Activated CD4-positive, alpha-beta T cell treated with anti-CD3 and anti-CD28 coated beads, Interleukin-2, amount 10 ng/mL, durations not matched to agents 24 days and 14 days (primary cell): ENCODE measurements around the gene ANKMY2. TPM values are rescaled to one million over a fixed set of nuclear protein-coding genes. Genes with fewer than 3 reads are reported as not detected.
A peak's percentile ranks its signal among the peaks of the same experiment; 100 is the strongest.

ENCODE experiments used
- DNase-seq: peaks from one replicate; pipeline ENCODE4 v3.0.0; 2022
- H3K27ac Mint-ChIP-seq: one replicate; pipeline ENCODE4 v1.8.0; 2022; ENCODE audit warnings: mild to moderate bottlenecking, mixed read lengths
- H3K27me3 Mint-ChIP-seq: one replicate; pipeline ENCODE4 v1.8.0; 2022; ENCODE audit warnings: mixed read lengths
- H3K36me3 Mint-ChIP-seq: one replicate; pipeline ENCODE4 v1.8.0; 2022; ENCODE audit warnings: low read depth, mild to moderate bottlenecking, mixed read lengths
- H3K4me1 Mint-ChIP-seq: one replicate; pipeline ENCODE4 v1.8.0; 2021; ENCODE audit warnings: mixed read lengths
- H3K4me3 Mint-ChIP-seq: one replicate; pipeline ENCODE4 v1.8.0; 2022; ENCODE audit warnings: mild to moderate bottlenecking, moderate library complexity, mixed read lengths
- H3K9me3 Mint-ChIP-seq: one replicate; pipeline ENCODE4 v1.8.0; 2021; ENCODE audit warnings: mixed read lengths
- intact Hi-C: fragments of 100-400 bp; cut with micrococcal nuclease; formaldehyde crosslinking; loops from one replicate; pipeline ENCODE4 v1.15.1; 2023
- total RNA-seq: library from RNA; stranded (reverse); gene quantifications from 2 replicates; pipeline ENCODE4 v1.2.3, GENCODE V29; 2022

ANKMY2 gene
- total RNA-seq, 1 donor from 2014 or later, result 8.0 TPM

- Mint-ChIP-seq H3K27ac (no peak overlapping the region), H3K4me3 (no peak overlapping the region), H3K27me3 (peaks cover 7% of the 10 kb centered on the region), H3K9me3 (no peaks in the 10 kb centered on the region), H3K36me3 (no peaks in the 10 kb centered on the region), H3K4me1 (peaks cover 16% of the 10 kb centered on the region)
- intact Hi-C loops, result loop anchor here (1.0 kb wide), 1 partner anchor 486 kb away; no protein-coding TSS in a partner anchor
- no peak for DNase-seq
Measured at GRCh38 chr7:16564023-16564380, 81.6 kb downstream of the ANKMY2 start.

- H3K4me3 Mint-ChIP-seq, result peak overlapping the region; percentile 69
- H3K27me3 Mint-ChIP-seq, result peaks cover 7% of the 10 kb centered on the region
- DNase-seq, result peak; percentile 63
- H3K36me3 Mint-ChIP-seq, result no peaks in the 10 kb centered on the region
- H3K4me1 Mint-ChIP-seq, result peaks cover 16% of the 10 kb centered on the region
- H3K9me3 Mint-ChIP-seq, result no peaks in the 10 kb centered on the region
- peak overlapping the region; percentile 58 for H3K27ac Mint-ChIP-seq
- intact Hi-C loops, result loop anchor here (1.0 kb wide), 1 partner anchor 485 kb away; no protein-coding TSS in a partner anchor
Measured at GRCh38 chr7:16563281-16564022, 82.1 kb downstream of the ANKMY2 start.

- no peak overlapping the region for H3K4me3 Mint-ChIP-seq
- intact Hi-C loops, result no loop called here
- no peak overlapping the region for H3K27ac Mint-ChIP-seq
- H3K27me3 Mint-ChIP-seq, result peaks cover 7% of the 10 kb centered on the region
- H3K36me3 Mint-ChIP-seq, result no peaks in the 10 kb centered on the region
- no peaks in the 10 kb centered on the region for H3K9me3 Mint-ChIP-seq
- peaks cover 16% of the 10 kb centered on the region for H3K4me1 Mint-ChIP-seq
- no peak for DNase-seq
Measured at GRCh38 chr7:16562456-16563220, 82.9 kb downstream of the ANKMY2 start.

GRCh38 chr7:16561943-16562342 is 83.6 kb downstream of the ANKMY2 start:
- peaks cover 16% of the 10 kb centered on the region for H3K4me1 Mint-ChIP-seq

GRCh38 chr7:16559497-16560179 is 85.9 kb downstream of the ANKMY2 start:
- H3K27ac Mint-ChIP-seq, result no peak overlapping the region
- no peaks in the 10 kb centered on the region for H3K9me3 Mint-ChIP-seq
- no peak overlapping the region for H3K4me3 Mint-ChIP-seq
- no peaks in the 10 kb centered on the region for H3K36me3 Mint-ChIP-seq
- no peak for DNase-seq
- H3K4me1 Mint-ChIP-seq, result peaks cover 14% of the 10 kb centered on the region
- peaks cover 2% of the 10 kb centered on the region for H3K27me3 Mint-ChIP-seq
- intact Hi-C loops, result no loop called here

More at GRCh38 chr7:16561943-16562342, 83.6 kb downstream of the ANKMY2 start:
- Mint-ChIP-seq H3K27me3 (peaks cover 6% of the 10 kb centered on the region), H3K4me3 (no peak overlapping the region), H3K27ac (no peak overlapping the region), H3K9me3 (no peaks in the 10 kb centered on the region), H3K36me3 (no peaks in the 10 kb centered on the region)
- DNase-seq, result no peak
- intact Hi-C loops, result no loop called here

GRCh38 chr7:16558761-16559302 is 86.7 kb downstream of the ANKMY2 start:
- DNase-seq, result no peak
- no peaks in the 10 kb centered on the region for H3K36me3 Mint-ChIP-seq
- H3K4me3 Mint-ChIP-seq, result no peak overlapping the region
- intact Hi-C loops, result no loop called here
- H3K27me3 Mint-ChIP-seq, result peaks cover 2% of the 10 kb centered on the region
- H3K27ac Mint-ChIP-seq, result no peak overlapping the region
- H3K9me3 Mint-ChIP-seq, result no peaks in the 10 kb centered on the region
- peaks cover 6% of the 10 kb centered on the region for H3K4me1 Mint-ChIP-seq

- Mint-ChIP-seq H3K9me3 (no peaks in the 10 kb centered on the region), H3K4me1 (no peaks in the 10 kb centered on the region), H3K4me3 (no peak overlapping the region), H3K27me3 (peaks cover 2% of the 10 kb centered on the region), H3K27ac (no peak overlapping the region), H3K36me3 (no peaks in the 10 kb centered on the region)
- intact Hi-C loops, result no loop called here
- no peak for DNase-seq
Measured at GRCh38 chr7:16556359-16556758, 89.2 kb downstream of the ANKMY2 start.

- H3K36me3 Mint-ChIP-seq, result no peaks in the 10 kb centered on the region
- H3K27me3 Mint-ChIP-seq, result peaks cover 6% of the 10 kb centered on the region
- no peak for DNase-seq
- intact Hi-C loops, result no loop called here
- H3K9me3 Mint-ChIP-seq, result no peaks in the 10 kb centered on the region
- no peak overlapping the region for H3K27ac Mint-ChIP-seq
- no peaks in the 10 kb centered on the region for H3K4me1 Mint-ChIP-seq
- no peak overlapping the region for H3K4me3 Mint-ChIP-seq
Measured at GRCh38 chr7:16554518-16555236, 90.9 kb downstream of the ANKMY2 start.

- H3K9me3 Mint-ChIP-seq, result no peaks in the 10 kb centered on the region
- no peaks in the 10 kb centered on the region for H3K4me1 Mint-ChIP-seq
- H3K4me3 Mint-ChIP-seq, result no peak overlapping the region
- no peak for DNase-seq
- H3K36me3 Mint-ChIP-seq, result no peaks in the 10 kb centered on the region
- peaks cover 6% of the 10 kb centered on the region for H3K27me3 Mint-ChIP-seq
- H3K27ac Mint-ChIP-seq, result no peak overlapping the region
- intact Hi-C loops, result no loop called here
Measured at GRCh38 chr7:16550671-16551070, 94.9 kb downstream of the ANKMY2 start.

Other genes starting within 250 kb of the ANKMY2 start
- gene CRPPA, start 224.2 kb downstream of the ANKMY2 start, total RNA-seq, result 1.1 and 1.3 TPM in 2 replicates
- gene SOSTDC1, start 180.0 kb downstream of the ANKMY2 start, total RNA-seq, result not detected in 2 replicates
- not detected in 2 replicates for gene LRRC72, start 118.9 kb downstream of the ANKMY2 start, total RNA-seq
- 104 and 113 TPM in 2 replicates for gene BZW2, start 427 bp upstream of the ANKMY2 start, total RNA-seq
- gene TSPAN13, start 108.0 kb upstream of the ANKMY2 start, total RNA-seq, result 0.91 and 1.1 TPM in 2 replicates
- gene AGR2, start 159.2 kb upstream of the ANKMY2 start, total RNA-seq, result not detected in 2 replicates
- not detected in 2 replicates for gene AGR3, start 236.2 kb upstream of the ANKMY2 start, total RNA-seq